NCI-H2107 (cell line): Measurements from ENCODE around the gene GGCT.

Experiments used
- DNase-seq: peaks from one replicate; lab custom pipeline; 2025; lab: John Stamatoyannopoulos, UW

GGCT gene

DNA sequence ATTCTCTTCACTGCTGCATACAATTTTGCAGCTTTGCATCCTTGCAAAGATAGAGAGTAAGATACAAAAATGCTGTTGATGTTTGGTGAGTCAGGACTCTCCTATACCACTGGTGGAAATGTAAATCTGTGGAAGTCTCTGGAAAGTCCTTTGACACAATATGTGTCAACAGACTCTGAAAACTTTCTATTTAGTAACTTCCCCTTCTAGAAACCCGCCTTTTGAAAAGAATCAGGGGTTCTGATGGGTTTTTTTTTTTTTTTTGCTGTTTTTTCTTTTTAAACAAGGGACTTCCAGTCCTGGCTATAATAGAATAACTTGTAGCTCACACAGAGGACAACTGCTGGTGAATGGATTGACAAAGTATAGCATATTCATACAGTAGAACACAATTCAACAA lies 42.5 kb downstream of the GGCT start:
- DNase-seq = no peak

DNA sequence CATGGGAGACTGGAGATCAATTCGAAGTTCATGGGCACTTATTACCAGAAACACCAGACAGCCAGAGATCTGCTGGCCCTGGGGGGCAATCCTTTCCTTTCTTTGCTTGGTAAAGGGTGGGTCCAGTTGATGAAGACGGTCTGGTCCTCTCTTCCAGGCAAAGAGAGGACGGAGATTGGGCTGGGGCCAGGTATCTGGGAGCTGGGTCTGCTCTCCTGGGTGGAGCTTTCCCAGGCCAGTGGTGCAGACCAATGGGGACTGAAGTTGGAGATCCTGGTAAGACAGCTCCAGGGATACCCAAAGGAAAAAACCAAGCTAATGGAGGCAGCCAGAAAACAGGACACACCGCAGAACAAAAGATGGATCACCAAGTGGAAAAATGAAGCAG lies 44.4 kb downstream of the GGCT start:
- no peak for DNase-seq

DNA sequence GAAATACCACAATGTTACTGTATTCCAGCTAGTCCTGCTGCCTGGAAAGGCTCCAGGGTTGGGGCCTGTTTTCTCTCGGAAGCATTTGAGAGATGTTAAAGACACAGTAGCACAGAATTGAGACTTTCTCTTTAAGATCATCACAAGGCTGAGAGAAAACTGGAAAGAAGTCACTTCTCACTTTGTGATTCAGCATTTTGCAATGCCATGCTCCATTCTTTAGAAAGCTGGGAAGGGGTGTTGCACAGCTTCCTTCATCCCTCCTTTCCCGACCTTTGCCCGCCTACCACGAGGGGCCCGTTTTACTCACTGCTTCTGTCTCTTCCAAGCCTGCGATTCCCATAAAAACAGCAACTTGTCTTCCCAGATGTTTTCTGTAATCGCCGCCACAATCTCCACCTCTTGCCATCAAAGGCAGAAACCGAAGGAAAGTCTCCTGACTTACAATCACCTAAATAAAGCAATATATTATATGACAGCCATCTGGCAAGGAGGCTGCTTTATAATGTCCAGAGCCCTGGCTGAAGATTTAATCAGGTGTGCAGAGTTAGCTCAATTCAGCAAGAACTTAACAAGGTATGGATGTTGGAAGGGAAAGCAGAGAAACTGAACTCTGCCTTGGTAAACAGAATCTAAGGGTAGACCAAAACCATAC lies 44.9 kb downstream of the GGCT start:
- DNase-seq = no peak

DNA sequence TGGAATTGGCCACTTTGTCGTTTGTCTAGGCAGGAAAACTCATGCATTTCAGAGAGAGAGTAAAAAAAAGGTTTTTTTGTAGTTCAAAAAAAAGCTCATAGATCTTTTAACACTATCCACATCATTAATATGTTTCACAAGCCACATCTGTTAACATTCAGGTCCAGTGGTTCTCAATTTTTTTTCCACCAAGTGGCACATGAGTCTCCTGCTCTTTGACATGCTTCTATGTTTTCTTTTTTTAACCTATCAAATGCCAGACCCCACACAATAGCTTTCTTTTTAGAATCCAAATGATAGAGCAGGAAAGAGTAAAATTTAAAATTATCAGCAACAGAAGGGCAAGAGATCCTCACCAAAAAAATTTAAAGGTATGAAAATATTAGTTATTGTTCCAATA lies 46.3 kb downstream of the GGCT start:
- DNase-seq = no peak

DNA sequence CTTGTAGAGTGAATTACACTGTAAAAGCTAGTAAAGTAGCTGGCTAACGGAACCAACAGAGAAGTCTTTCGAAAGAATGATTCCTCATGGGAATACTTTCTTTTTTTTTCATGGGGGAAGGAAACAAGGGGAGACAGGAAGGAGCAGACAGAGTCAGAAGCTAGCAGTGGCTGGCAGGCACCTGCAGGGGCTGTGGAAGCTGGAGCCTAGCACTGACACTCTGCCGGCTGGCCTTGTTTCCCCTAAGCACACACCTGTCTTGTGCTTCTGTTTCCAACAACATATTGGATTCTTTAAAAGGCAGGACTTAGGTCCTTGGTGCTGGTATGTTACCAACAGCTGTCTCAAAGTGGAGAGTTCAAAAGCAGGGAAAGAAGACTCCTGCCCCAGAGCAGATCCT lies 50.7 kb downstream of the GGCT start:
- no peak for DNase-seq

DNA sequence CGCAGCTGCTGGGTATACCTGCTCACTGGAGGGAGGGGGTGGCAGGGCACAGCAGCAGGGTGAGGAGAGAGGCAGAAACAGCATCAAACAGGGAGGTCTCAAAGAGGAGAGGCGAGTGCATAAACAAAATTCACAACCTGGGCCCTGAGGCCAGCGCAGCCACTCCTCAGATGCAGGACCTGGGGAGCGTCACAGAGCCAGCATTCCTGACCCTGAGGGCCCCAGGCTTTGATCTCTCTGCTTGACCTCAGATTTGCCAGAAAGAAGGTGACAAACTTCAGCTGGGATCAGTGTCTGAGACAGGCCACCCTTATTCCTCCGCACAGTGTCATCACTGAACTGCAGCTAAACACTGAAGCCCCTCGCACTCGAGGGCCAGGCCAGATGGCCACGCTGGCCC lies 51.6 kb downstream of the GGCT start:
- DNase-seq = no peak

DNA sequence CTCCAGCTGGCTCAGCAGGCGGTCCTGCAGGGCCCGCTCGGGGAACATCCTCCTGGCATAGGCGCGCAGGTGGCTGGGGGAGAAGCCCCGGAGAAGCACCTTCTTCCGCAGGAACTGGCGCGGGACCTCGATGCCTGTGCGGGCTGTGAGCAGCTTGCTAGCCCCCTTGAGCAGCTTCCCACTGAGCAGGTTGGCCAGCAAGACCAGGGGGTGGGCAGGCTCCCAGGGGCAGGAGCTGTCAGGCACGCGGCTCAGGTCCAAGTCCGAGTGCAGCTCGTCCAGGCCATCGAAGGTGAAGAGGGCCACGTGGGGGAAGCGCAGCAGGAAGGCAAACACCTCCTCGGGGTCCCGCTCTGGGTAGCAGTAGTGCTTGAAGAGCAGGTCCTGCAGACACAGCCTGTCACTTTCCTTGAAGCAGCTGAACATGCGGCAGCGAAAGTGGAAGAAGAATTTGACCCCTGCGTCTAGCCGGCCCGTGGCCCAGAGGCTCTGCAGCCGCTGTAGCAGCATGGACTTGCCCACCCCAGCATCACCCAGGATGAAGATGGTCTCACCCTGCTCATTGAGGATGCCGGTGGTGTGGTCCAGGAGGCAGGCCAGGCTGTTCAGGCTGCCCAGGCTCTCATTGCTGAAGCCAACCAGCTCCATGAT lies 52.2 kb downstream of the GGCT start:
- DNase-seq = no peak

DNA sequence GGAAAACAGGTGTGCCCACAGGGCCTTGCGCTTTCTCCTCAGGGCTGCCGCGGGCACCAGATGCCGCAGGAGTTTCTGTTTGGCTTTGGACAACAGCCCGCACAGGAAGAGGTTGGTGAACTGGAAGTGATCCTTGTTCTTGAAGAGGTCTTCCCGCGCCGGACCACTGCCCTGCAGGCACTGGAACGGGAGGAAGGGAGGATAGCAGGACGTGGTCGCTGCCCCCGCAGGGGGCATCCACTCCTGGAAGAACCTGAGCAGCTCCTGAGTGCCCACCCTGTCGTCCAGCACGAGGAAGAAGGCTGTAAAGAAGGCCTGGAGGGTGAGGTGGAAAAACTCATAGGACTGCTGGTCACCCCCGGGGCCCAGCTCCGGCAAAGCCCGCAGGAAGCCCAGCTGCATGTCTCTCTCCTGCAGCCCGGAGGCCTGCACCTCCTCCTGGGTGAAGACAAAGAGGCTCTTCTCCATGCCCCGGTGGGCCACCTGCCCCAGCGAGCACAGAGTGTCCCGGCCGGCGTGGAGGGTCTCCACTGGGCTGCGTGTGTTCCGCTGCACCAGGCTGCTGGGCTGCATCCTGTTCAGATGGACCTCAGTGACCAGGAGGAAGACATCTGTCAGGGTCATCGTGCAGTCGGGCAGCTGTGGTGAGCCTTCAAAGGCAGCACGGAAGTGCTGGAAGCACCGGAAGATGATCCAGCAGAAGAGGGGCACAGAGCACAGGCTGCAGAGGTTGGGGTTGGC lies 52.9 kb downstream of the GGCT start:
- DNase-seq = no peak

DNA sequence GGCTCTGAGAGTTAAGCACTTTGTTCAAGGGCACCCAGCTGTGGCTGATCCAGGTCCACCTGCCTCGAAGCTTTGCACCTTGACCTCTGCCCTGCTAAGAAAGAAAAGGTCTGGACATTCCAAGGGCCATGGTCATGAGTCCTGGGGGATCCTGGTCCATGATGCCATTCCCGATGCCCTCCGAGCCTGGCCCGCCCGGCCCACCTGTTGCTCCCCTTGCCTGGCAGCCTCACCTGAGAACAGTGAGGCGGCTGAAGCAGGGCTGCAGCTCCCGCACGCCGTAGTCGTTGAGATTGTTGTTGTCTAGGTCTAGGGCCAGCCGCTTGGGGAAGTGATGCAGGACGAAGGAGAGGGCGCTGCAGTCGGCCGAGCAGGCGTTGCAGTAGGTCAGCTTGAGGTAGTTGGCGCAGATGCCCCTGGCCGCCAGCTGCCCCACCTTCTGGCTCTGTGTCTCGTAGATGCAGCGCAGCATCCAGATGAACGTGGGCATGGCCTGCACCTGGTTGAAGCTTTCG lies 53.6 kb downstream of the GGCT start:
- no peak for DNase-seq

DNA sequence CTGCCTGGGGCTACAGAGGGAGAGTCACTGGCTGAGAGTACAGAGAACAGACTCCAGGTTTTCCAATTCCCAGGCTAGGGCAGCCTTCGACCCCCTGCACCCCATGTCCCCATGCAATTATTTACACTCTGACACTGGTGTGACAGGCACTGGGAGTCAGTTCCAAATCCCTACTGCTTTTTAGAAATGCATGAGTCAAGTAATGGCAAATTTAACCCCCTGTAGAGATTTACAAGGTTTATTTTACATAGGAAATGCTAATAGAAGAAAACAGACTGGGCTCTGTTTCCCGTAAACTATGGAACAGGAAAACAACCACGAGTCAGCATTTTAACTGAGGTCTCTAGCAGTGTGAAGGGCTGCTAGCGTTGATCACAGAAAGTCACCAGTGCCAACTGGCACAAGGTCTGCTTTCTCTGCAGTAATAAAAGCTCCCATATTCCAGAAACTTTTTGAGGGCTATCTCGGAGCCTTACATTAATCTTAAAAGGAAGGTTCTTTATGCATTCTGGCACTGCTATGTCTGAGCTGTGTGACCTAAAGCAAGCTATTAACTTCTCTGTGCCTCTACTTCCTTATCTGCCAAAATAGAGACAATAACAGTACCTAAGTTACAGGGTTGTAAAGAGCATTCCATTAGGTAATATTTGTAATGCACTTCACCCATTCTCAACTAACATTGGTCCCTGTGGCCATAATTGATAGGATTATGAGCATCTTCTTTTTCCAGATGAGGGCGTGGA lies 54.2 kb downstream of the GGCT start:
- no peak for DNase-seq

DNA sequence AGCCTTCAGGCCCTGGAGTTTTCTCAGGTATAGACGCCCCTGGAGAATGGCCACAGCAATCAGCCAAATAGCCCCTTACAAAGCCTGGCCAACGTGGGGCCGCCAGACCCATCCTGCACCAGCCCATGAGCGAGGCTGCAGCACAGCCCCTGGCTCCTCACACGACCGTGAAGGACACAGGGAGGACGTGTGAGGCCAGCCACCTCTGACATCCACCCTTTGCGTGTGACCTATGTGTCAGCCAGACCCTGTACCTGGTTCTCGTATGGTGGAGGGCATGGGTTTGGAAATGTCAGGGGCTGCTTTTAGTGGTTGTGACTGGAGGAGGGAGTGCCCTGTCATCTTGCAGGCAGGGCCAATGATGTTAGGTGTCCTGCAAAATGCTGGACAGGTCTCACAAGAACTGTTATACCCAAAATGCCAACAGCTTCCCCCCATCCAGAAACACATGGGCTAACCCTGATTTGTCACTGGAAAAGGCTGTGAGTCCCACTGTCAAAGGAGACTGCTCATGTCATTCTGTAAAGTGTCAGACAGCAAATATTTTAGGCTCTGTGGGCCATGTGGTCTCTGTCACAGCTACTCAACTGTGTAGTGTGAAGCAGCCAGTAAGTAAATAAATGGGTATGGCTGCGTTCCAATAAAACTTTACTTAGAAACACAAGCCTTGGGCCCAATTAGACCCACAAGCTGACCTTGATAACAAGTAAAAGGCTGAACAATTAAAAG lies 56.0 kb downstream of the GGCT start:
- no peak for DNase-seq

DNA sequence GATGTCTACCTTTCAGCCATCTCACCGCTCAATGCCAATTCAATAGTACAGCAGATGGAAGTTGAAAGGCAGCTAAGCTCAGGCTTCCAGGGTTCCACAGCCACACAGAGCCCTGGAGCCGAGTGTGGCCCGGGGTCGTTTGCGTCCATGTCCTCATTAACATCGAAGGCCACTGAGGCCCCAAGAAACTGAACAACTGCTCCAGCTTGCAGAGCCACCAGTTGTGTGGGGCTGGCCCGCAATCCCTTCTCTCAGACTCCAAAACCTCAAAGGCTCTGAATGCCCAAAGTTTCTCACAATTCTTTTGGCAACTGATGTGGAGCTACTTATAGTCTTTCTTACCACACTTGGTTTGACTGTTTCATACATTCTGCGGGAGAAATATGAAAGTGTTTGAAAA lies 57.2 kb downstream of the GGCT start:
- no peak for DNase-seq
